Caki2 (cell line): ENCODE data around the gene TNRC6C. TPM values are rescaled to one million over a fixed set of nuclear protein-coding genes. Genes with fewer than 3 reads are reported as not detected.
"Not testable (repeated sequence)": the region's sequence is repeated elsewhere in the genome, so short reads cannot be mapped to it uniquely, and the experiment has no call there.

Experiments
- DNase-seq: peaks from one replicate; pipeline ENCODE4 v3.0.0-alpha.2; 2015; ENCODE audit warnings: low read depth
- in situ Hi-C: cut with HindIII; loops from 2 replicates; pipeline ENCODE4 v1.10.0; 2016; ENCODE audit warnings: low sequenced_read_pairs, low pct_unique_long_range_greater_than_20kb, mixed read lengths
- total RNA-seq: library from RNA; depleted of rRNA; stranded (reverse); fragments of >200 nt; shearing (Covaris generic); gene quantifications from 2 replicates; pipeline ENCODE4 v1.2.3, GENCODE V29; 2014; ENCODE audit warnings: low replicate concordance

TNRC6C gene
- total RNA-seq, 1 experiment from 2014 or later = 0.91 TPM

DNA sequence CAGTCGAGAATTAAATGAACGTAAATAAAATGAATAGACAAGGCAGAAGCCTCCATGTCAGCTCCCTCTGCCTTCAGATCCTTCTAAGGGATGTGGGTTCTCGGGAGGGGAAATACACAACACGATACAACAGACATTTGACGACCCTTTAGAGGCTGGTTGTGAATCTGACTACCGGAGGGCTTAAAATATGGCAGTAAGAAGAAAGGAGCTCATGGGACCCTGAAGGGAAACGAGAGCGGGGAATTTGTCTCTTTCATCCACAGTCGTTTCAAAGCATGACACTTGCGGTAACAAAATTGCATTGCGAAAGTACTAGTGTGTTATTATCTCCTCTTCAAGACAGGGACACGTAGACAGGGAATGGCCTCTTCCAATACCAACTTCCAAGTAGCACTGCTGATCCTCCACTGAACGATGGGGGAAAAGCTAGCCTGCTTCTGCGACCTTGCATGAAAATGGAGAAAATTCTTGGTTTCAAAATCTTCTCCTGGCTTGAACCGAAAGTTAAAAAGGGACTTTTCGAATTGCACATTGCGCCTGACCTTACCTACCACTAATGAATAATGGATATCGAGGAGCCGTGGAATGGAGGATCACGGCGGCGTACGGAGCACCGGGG is 1.2 kb upstream of the TNRC6C start:
- in situ Hi-C loops = no loop called here

GRCh38 chr17:77958716-77959125 is 218 bp downstream of the TNRC6C start:
- in situ Hi-C loops = no loop called here
- DNase-seq = no peak

More for the DNA sequence above, 1.2 kb upstream of the TNRC6C start:
- peak; percentile 25 for DNase-seq

GRCh38 chr17:77959126-77959925 is 823 bp downstream of the TNRC6C start:
- peak; percentile 17 for DNase-seq
- in situ Hi-C loops = no loop called here

DNA sequence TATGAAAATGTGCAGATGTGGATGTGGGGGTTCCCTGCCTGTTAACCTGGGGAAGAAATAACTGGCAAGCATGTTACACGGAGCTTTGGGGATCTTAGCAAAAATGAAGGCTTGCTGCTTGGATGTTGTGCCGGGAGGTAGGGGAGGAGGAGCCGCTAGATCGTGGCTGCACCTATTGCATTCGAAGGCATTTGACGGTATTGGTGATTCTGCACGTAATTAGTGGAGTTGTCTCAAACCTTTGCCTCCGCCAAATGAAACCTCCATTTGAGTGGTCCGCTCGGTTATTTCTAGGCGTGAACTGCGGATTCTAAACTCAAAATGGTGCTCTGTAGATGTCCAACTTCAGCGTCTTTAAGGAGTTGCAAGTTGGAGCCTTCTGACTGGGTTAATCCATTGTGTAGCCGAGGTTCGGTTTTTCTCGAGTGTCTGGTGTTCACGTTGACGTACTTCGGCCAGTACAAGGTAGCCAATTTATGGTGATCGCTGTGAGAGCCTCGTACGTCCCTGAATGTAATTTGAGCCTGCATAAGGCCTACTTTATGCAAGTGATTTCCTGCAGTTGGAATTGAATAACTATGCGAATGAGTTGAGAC is 1.5 kb downstream of the TNRC6C start:
- in situ Hi-C loops = no loop called here

DNA sequence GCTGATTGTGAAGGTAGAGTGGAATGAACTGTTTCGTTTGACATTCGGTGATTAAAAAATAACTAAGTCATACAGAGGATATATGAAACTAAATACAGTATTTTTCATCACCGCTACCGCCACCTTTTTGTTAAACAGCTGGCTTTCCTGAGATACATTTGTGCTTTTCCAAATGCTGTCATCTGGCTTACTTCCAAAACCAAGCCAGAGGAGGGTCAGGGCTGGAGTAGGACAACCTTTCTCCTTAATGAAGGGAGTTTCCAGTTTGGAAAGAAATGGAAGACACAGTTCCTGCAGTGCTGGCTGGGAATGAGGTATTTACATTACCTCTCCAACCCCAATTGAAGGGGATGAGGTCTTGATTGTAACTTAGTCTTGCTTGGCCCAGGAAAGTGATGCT is 3.2 kb downstream of the TNRC6C start:
- DNase-seq = no peak
- in situ Hi-C loops = no loop called here

More for the DNA sequence above, 1.5 kb downstream of the TNRC6C start:
- no peak for DNase-seq

GRCh38 chr17:77962348-77962747 is 3.8 kb downstream of the TNRC6C start:
- DNase-seq = no peak
- in situ Hi-C loops = no loop called here

DNA sequence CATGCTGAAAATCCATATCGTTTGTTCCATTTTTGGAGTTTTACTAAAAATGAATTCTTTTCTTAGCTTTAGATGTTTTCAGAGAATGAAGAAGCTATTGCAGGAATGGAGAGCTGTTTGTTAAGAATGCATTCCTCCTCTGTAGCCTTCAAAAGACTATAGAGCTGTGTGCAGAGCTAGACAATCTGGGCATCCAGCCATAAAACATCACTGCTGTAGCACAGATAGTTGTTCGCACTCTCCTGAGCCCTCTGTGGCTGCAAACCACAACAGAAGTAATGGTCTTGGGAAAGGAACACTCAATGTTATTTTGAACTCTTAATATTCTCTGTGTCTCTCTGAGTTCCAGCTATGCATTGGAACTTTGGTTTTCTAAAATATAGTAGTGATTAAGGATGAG is 4.9 kb downstream of the TNRC6C start:
- DNase-seq = no peak
- in situ Hi-C loops = no loop called here

GRCh38 chr17:77965352-77965751 is 6.8 kb downstream of the TNRC6C start:
- in situ Hi-C loops = no loop called here
- DNase-seq = no peak

DNA sequence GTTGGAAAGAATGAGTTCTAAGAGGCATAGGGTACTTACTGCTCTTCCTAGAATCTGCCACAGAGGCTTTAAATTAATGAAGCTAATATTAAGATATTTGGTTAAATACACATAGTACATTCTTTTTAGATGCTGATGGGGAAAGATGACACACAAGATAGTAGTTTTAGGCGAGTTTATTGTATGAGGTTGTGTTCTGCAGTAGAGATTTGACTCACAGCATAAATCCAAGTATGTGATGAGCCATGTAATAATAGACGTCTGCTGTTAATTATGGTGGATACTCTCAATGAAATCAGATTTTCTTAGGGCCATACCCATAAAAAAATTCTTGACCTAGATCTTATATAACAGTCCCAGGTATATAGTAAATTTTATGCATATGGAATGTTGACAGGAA is 8.0 kb downstream of the TNRC6C start:
- DNase-seq = no peak
- in situ Hi-C loops = no loop called here

- DNase-seq = no peak
- in situ Hi-C loops = no loop called here
These were observed 10.3 kb downstream of the TNRC6C start for GRCh38 chr17:77968788-77969187.

GRCh38 chr17:77972271-77972670 is 13.8 kb downstream of the TNRC6C start:
- in situ Hi-C loops, DNase-seq: not testable (repeated sequence)

GRCh38 chr17:77973953-77974352 is 15.4 kb downstream of the TNRC6C start:
- in situ Hi-C loops = no loop called here

DNA sequence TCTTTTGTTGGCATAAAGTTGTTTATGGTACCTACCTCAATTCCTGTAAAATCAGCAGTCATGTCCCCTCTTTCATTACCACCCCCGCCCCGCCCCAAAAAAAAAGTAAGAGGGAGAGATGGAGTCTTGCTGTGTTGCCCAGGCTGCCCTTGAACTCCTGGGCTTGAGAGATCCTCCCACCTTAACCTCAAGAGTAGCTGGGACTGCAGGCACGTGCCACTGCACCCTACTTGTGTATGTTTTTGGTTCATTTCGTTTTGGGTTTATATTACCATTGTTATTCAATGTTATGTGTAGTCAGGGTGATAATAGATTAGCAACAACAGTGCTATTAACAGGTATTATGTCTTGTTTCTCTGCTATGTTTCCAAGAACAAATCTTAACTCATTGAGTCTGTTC is 15.9 kb downstream of the TNRC6C start:
- no peak for DNase-seq
- in situ Hi-C loops = no loop called here

More at GRCh38 chr17:77973953-77974352, 15.4 kb downstream of the TNRC6C start:
- DNase-seq = no peak

GRCh38 chr17:77982430-77982829 is 23.9 kb downstream of the TNRC6C start:
- DNase-seq, in situ Hi-C loops: not testable (repeated sequence)

DNA sequence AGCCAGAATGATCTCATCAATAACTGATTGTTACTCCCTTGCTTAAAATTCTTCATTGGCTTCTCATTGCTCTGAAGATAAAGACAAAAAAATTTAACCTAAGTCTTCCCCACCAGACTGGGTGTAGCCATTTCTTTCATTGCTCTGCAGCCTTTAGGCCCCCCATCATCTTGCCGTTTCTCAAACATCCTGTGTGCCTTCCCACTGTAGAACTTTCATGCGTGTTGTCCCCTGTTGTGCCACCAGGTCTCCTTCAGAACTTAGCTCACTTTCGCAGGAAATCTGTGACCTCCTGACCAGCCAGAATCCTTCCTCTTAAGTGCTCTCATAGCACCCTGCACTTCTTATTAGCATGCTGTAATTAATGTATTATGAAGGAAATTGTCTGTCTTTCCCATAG is 31.8 kb downstream of the TNRC6C start:
- in situ Hi-C loops = no loop called here
- no peak for DNase-seq

GRCh38 chr17:77993735-77994134 is 35.2 kb downstream of the TNRC6C start:
- in situ Hi-C loops, DNase-seq: not testable (repeated sequence)

- in situ Hi-C loops = no loop called here
These were observed 36.8 kb downstream of the TNRC6C start for GRCh38 chr17:77995146-77995852.

GRCh38 chr17:77996256-77996655 is 37.8 kb downstream of the TNRC6C start:
- no peak for DNase-seq
- in situ Hi-C loops = no loop called here

More at GRCh38 chr17:77995146-77995852, 36.8 kb downstream of the TNRC6C start:
- no peak for DNase-seq
